ENCODE measurements around the gene SLC7A11.

DNA sequence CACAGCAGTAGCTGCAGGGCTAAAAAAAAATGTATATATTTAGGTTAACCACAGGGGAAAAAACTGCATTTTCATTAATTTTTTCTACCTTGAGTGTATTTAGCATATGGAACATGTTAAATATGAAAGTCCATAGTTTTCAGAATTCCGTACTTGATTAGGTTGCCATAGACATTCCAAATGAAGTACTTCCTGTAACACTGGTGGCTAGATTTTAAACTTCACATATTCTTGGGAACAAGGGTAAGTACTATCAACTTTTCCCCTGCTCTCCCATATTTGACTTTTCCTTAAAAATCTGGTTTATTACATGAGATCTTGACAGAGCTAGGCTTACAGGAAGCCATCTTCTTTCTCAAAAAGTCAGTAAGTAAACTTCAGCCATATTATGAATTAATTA lies 9.8 kb downstream of the SLC7A11 start:
- TF ChIP-seq, protein P1, sequence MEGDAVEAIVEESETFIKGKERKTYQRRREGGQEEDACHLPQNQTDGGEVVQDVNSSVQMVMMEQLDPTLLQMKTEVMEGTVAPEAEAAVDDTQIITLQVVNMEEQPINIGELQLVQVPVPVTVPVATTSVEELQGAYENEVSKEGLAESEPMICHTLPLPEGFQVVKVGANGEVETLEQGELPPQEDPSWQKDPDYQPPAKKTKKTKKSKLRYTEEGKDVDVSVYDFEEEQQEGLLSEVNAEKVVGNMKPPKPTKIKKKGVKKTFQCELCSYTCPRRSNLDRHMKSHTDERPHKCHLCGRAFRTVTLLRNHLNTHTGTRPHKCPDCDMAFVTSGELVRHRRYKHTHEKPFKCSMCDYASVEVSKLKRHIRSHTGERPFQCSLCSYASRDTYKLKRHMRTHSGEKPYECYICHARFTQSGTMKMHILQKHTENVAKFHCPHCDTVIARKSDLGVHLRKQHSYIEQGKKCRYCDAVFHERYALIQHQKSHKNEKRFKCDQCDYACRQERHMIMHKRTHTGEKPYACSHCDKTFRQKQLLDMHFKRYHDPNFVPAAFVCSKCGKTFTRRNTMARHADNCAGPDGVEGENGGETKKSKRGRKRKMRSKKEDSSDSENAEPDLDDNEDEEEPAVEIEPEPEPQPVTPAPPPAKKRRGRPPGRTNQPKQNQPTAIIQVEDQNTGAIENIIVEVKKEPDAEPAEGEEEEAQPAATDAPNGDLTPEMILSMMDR (IDR thresholded peaks at IDR 0.05) = no peak
- no peak for TF ChIP-seq POLR2A (IDR thresholded peaks at IDR 0.05)

Measured in uterus (tissue), 2 donors.